NCI-H2107 (cell line): ENCODE measurements around the gene KRTAP8-1.
A peak's percentile ranks its signal among the peaks of the same experiment; 100 is the strongest.

Source experiments
- DNase-seq: peaks from one replicate; lab custom pipeline; 2025; lab: John Stamatoyannopoulos, UW

KRTAP8-1 gene, protein sequence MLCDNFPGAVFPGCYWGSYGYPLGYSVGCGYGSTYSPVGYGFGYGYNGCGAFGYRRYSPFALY

DNA sequence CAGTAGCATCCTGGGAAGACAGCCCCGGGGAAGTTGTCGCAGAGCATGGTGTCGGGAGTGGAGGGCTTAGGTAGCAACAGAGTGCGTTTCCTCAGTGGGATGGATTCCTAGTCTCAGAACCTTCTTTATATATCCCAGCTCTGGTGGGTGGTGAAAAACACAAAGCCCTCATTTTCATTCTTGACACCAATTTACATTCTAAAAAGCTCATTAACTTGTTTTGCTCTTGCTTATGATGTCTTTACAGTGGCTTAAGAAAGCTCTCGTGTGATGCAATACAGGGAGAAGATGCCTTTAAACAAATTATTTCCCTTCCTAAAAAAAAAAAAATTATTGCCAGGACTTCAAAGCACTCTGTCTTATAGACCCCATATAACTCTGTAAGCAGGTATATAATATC lies at the start of gene KRTAP8-1:
KRTAP8-1 (minus strand) TSS at position 101 of the 400 bp plus-strand sequence; CDS start at position 47, 54 bp downstream.
- DNase-seq: no peak

DNA sequence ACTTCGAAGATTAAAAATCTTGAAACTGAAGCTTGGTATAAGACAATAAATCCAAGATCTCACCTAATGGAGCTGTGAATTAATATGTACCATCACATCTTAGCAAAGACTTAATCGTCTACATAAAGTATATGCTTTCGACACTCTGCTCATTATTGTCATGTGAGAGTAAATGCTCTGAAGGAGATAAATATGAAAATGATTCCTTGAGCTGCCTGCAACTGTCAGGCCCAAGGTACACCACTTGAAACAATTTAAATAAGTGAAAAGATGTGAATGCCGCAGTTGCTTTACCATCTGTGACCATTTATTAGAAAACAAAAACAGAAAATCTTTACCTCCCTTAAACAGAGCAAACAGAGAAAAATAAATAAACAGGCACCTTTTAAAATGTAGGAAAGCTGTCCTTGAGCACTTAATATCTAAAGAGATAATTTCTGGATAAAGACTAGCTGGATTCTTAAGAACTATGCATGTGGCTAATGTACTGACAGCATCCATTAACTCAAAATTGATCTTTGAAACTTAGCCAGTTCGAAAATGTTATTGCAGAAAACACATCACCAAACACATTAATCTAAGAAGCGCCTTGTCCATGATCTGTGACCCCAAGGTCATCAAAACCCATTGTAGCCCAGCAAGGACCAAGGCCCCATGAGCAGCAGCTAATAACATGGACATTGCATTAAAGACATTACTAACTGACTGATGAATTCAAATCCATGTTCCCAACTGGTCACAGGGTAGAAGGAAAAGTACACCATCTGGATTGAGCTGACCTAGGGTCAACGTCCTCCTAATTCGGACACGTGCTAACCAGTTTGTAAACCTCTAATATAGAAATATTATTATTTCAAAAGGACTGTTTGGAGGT lies 34.8 kb upstream of the KRTAP8-1 start:
- no peak for DNase-seq

DNA sequence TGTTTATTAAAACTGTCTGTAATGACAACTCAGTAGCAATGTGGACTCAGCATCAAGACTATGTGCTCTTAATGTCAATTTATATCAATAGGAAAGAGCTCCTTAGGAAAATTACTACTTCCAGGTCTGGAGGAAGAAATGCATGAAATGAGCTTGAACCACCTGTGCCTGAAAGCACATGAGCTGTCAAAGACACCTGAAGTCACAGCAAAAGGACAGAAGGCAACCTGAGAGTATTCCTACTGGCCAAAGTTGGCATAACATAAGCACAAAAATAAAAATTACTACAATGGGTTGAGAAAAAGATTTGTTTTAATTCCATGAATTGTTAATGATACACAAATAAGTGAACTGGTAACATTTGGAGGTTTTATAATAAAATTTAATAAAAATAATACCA lies 29.9 kb upstream of the KRTAP8-1 start:
- DNase-seq: no peak

DNA sequence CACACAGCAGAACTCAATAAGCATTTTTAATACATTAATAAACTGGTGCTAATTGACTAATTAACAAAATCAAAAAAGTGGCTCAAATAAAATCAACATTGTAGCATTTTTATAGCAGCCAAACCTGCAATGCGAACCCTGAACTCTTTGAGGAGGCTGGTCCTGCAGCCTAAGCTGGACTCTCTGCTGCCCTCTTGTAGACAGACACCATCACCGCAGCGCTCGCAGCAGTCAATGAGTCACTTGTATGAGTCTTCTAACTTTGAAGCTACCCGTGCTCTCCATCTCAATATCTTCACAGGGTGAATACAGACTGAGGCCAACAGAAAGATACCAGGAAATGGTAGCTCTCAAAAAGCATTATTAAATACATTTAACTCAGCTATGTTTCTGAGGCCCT lies 26.2 kb upstream of the KRTAP8-1 start:
- peak; percentile 4 for DNase-seq

DNA sequence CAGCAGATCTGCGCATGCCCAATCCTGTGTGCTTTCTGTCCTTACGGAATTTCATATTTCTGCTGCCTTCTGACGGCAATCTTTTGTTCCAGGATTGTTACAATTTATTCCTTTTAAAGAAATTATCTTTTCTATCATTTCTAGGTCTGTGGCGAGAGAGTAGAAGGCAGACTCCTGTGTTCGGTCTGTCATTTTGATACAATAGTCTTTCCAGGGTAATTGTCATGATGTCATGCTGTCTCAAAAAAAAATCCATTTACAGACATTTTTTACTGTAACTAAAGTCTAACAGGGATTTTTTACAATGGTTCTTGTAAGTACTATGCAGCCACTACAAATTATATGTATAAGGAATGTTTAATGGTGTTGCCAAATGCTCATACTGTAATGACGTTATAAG lies 25.5 kb upstream of the KRTAP8-1 start:
- no peak for DNase-seq

DNA sequence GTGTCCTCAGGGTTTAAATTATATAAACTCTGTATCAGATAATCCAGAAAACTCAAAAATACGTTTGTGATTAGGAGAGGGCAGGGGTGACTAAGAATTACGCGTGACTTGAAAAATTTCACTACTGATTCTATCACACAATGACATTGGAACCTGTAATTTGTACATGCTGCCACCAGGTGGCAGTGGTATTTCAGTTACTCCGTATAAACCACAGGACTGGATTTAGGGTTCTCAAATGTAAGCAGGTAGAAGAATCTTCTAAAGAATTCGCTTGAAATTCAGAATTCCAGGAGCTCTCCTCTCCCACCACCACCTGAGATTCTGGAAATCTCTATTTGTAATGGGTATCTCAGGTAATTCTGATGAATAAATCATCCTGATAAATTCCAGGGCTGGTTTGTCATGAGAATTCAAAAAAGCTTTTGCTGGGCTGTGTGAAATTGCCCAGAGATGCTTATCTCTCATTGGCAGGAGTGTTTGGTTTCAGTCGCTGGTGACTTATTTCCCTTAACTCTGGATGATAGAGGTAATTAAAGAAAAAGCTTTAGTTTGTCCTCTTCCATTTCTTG lies 18.2 kb upstream of the KRTAP8-1 start:
- DNase-seq: no peak

DNA sequence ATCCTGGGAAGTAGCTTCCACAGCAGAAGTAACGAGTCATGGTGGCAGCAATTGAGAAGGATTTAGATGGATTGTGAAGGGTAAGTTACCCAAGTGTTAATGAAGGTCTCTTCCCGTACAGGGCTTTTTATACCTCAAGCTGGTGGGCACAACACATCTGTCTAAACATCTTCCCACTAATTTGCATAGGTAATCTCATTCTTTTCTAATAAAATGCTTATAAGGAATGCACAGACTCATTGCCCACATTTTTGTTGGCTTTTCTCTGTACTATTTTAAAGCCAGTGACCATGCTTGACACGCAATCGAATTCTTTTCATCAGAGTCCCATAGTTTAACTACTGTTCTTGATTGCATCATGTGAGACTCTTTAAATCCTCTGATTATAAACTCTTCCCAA lies 16.6 kb upstream of the KRTAP8-1 start, which contains the start of gene KRTAP7-1:
KRTAP7-1 (minus strand) TSS at position 101 of the 400 bp plus-strand sequence; CDS start at position 40, 61 bp downstream.
- DNase-seq: no peak

DNA sequence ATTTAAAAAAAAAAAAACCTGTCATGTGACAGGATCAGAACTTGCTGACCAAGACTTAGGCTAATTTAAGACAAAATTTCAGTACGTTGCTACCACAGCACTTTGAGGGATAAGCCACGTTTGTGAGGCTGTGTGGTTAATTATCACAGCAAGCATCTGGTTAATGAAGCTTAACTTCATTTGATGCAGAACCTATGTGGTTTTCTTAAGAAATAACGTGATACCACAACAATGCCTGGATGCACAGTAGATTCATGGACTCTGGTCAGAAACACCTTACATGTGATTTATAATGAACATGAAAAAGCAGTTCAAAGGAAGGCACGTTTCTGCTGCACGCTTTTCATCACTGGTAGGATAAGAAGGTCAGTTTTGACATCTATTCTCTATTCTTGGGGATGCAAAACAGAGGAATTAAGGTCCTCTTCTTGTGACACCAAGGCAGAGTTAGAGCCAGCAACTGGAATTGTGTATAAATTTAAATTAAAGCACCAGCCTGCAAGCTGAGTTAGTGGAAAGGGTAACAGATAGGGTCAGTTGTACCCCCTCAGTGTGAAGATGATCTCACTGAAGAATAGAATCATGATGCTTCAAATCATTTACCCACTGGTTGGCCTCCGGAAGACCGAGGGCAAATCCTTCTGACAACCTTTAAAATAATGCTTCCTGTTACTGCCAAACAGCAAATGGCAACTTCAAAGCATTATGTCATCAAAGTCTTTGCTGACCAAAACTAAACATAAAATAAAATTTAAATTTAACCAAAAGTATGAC lies 6.0 kb upstream of the KRTAP8-1 start:
- no peak for DNase-seq

DNA sequence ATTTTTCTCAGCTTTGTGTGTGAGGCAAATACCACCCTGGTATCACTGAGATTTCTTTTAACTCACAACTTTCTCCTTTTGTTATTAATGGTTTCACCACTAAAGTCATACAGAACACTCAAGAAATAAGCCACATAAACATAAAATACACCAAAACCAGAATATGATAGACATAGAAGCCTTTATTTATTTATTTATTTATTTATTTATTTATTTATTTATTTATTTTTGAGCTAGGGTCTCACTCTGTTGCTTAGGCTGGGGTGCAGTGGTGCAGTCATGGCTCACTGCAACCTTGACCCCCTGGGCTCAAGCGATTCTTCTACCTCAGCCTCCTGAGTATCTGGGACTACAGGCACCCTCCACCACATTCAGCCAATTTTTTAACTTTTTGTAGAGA lies 12.5 kb downstream of the KRTAP8-1 start:
- no peak for DNase-seq

DNA sequence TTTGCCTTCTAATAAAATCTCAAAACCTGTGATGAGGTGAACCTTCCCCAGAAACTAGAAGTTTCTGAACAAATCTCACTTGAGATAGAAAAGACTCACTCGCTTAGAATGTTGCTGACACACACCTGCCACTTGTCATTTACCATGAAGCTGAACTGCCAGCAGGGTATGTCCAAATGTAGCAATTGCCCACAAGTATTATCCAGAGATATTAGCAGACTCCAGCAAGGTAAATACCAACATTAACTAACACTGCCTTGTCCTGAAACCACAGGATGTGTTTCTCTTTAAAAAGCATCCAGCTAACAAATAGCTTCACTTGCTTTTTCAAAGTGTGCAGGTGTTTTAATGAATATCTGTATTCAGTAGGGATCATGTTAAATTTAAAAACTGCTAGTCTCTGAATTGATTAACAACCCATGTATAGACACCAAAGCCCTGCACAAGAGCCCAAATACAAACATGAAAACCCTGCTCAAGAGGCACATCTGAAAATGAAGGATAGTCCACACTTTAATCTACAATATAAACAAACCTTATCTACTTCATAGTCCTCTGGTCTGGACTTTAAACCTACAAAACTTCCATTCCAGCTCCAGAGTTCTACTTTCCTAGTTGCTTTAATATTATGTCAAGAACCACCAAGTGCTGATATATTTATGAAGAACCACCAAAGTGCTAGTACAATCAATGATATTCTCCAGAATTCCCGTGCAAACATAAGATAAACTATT lies 19.3 kb downstream of the KRTAP8-1 start:
- no peak for DNase-seq

DNA sequence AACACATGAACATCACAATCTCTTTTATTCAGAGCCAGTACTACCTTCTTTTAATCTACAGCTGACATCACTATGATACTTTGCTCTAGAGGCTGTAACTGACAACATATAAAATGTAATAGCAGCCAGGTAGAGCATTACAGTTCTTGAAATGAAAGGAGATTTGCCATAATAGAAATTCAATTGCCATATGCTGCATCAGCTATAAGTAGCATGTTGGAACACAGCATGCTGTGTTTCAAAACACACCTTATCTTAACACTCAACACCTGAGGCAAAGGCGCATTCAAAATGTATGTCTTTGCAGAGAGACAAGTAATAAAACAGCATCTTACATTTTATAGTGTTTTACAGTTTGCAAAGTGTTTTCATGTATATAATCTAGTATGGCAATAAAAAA lies 33.8 kb downstream of the KRTAP8-1 start:
- no peak for DNase-seq

DNA sequence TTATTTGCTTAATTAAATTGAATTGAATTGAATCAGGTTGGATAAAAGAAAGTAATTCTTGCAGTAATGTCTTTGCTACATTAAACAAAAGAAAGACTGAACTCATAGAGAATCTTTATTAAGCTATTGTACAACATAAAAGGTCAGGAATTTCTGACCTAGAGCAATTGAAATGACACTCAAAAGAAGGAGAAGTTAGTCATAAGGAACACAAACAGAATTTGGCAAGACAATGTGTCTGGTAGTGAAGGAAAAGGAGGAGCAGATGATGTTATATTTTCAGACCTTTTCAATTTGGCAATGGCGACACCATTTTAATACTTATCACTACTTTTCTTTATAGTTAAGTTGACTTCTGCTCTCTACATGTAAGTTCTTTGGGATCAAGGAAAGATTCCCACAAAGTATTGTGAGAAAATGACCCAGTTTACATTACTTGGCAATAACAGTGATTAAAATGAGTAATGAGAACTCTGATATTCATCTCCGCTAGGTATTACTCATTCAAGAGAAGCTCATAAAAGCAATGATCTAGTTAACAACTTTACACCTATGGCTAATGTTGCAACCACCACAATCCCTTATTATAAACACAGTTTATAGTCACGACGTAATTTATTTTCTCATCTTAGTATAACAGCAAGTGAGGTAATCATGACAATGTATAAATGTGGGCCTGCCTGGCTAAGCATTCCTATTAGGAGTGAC lies 43.2 kb downstream of the KRTAP8-1 start:
- DNase-seq: no peak
